ENCODE measurements around the gene MYH9.
"Not testable (repeated sequence)": the region's sequence is repeated elsewhere in the genome, so short reads cannot be mapped to it uniquely, and the experiment has no call there.

The MYH9 gene

DNA sequence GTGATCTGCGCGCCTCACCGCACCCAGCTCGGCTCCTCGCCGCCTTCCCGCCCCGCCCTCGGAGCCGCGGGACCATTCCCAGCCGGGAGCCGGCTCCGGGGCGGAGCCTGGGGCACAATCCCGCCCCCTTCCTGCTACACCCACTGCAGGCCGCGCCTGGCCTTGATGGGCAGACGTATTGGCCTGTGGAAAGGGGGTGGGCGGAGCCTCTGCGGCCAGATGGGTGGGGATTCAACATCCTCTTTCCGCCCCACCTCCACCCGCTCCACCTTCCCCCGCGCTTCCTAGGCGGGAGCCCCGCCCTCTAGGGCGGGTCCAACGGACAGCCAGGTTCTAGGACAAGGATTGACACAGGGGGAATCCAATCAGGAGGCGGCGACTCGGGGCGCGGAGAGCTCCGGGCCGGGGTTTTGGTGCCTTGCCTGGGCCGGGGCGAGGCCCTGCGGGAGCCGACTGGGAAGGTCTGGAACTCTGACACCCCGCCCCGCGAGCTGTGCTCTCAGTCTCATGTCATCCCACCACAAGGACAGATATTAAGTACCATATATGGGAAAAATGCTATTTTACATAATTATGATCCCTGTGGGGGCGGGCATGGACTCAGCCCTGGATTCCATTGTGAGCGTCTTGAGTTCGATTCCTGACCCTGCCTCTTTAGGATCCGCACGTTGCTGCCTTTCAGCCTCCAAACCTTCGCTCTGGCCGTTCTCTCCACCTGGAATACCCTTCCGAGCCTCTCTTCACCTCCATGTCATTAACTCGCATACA lies at the start of gene MYH9:
Gene MYH9, minus strand, starts transcription at position 9 of the 768 bp plus-strand sequence. CDS start 38,731 bp downstream, outside the sequence.
- DNase-seq (ENCODE audit: low spot score) = peak; percentile 100

DNA sequence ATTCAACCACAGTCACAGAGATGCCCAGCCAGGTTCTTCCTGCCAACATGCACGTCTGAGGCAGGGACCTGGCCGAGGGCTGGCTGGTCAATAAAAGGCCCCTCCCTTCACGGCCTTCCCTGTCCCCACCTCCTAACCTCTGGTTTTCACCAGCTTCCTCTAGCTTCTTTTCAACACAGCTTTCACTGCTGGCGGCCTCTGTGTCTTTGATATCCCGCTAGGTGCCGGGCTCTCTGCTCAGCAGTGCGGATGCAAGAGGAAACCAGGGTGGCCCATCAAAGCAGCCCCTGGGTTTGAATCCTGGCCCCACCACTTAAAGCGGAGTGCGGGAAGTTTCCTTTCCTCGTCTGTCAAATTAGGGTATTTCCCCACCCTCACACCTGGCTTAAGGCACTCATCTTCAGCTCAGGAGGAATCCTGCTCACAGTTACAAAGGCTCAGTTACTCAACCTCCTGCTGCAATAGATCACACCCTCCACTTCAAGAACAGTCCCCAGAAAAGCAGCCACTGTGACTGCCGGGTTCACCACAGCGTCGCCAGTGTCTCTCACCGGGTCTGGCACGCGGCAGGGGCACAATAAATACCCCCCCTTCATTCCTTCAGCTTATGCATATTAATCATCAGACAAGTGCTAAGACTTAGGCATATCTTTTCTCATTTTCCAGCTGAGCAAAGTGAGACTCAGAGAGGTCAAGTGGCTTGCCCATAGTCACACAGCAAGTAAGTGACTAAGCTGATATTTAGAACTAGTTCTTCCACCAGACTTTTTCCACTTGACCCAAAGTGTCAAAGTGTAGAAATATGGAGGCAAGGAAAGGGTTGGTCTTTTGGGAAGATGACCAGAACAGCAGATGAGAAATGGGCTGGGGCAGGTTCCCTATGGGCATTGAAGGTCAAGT lies 48.0 kb upstream of the MYH9 start:
- DNase-seq (ENCODE audit: low spot score) = no peak

DNA sequence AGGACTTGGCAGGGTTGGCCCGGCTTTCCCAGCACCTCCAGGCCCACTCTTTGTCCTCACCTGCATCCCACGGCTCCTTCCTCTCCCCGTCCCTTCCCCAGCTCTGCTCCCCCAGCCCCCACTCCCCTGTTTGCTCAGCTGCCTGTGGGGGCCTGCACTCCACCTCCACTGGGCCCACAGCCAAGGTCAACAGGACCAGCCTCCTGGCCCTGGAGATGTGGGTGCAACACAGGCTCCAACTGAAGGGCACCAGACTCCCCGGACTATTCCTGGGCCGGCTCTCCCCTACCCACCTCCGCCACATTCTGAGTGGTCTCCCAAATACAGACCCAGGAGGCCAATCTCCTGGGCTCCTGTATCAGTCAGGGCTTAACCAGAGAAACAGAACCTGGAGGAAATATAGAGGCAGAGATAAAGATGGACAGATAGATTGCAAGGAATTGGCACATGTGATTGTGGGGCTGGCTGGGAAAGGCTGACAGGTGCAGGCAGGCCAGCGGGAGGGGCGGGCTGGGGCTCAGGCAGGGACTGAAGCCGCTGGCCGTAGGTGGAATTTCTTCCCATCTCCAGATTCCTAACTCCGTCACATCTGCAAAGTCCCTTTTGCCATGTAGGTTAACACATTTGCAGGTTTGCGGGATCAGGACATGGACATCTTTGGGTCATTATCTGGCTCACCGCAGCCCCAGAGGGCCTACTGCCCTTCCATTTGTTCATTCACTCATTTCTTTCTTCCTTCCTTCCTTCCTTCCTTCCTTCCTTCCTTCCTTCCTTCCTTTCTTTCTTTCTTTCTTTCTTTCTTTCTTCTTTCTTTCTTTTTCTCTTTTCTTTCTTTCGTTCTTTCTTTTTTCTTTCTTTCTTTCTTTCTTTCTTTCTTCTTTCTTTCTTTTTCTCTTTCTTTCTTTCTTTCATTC lies 45.8 kb upstream of the MYH9 start:
- DNase-seq (ENCODE audit: low spot score) = no peak

DNA sequence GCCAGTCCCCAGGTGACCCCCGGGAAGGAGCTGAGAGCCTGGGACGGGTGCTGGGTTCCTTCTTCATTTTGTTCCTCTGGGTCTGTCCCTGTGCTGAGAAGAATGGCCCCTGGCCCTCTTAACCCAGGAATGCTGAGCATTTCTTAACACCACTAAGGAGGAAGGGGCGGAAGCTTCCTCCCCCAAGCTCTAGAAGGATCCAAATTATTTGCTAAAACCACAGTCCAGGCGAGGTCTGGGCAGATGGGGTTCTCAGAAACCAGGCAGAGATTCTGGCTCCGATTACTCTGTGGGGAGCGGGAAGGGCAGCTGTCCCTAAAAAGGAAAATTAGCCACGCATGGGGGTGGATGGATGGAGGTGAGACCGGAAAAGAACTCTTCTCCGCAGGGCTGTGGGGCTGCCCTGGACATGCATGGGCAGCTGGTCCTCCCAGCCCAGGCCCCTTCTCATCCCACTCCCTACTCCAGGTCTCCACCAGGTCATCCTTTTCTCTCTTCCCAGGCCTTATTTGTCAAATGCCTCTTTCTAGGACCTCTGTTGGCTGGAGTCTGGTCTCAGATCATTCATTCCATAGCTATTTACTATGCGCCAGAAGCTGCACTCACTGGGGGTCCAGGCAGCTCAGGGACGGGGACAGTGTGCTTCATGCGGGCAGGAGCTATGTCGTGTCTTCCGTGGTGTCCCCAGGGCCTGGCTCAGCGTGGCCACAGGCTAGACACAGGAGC lies 45.0 kb upstream of the MYH9 start:
- DNase-seq (ENCODE audit: low spot score) = no peak

DNA sequence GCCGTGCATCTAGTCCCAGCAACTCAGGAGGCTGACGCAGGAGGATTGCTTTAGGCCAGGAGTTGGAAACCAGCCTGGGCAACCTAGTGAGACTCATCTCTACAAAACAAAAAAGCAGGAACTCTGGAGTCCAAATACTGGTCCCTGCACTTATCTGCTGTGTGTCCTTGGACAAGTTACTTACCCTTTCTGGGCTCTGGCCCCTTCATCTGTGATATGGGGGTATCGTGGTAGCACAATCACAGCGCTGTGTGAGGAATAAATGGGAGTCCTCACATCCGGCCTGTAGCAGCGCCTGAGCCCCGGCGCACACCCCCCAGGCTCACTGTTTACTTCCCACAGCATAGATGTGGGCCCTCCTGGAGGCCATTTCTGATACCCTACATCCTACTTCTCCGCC lies 44.2 kb upstream of the MYH9 start:
- DNase-seq (ENCODE audit: low spot score) = no peak

DNA sequence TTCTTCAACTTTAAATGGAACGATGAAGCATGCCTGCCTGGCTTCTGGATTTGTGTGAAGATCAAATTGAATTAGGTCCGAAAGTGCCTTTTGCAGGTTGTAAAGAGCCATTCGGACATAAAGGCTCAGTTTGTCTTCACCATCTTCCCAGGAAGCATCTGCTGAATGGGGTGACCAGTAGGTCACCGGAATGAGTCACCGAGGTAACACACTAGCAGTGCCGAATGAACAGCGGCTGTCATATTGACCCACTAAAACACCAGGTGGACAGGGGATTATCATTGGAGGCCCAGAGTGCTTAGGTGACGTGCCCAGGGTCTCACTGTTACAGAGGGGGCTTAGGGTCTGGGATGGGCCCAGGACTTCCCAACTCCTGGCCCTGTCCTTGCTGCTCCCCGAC lies 43.1 kb upstream of the MYH9 start:
- DNase-seq (ENCODE audit: low spot score) = no peak

DNA sequence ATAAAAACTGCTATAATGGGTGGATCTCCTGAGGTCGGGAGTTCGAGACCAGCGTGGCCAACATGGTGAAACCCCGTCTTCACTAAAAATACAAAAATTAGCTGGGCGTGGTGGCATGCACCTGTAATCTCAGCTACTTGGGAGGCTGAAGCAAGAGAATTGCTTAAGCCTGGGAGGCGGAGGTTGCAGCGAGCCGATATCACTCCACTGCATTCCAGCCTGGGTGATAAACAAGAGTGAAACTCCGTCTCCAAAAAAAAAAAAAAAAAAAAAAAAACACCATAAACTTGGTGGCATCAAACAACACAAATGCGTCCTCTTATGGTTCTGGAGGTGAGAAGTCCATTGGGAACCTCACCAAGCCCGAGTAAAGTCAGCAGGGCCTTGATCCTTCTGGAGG lies 40.2 kb upstream of the MYH9 start:
- DNase-seq (ENCODE audit: low spot score) = not testable (repeated sequence)

DNA sequence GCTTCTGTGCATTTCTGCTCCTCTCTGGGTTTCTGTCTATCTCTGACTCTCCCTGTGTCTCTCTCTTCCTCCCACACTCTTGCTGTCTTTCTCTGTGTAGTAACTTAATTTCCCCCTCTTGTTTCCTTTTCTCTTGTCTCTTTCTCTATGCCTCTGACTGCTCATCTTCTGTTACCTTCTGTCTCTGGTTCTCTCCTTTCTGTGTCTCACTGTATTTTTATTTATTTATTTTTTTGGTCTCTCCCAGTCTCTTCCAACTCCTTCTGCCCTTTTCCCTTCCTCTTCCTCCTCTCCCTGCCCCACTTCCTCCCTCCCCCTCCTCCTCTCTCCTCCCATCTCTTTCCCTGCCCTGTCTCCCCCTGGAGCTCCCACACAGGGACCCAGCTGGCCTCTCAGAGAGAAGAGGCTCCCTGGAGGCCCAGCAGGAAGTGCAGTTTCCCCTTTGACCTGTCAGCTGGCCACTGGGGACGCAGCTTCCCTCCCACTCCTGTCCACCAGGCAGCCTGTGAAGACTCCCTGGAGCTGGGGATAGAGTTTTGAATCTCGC lies 38.3 kb upstream of the MYH9 start:
- no peak for DNase-seq (ENCODE audit: low spot score)

DNA sequence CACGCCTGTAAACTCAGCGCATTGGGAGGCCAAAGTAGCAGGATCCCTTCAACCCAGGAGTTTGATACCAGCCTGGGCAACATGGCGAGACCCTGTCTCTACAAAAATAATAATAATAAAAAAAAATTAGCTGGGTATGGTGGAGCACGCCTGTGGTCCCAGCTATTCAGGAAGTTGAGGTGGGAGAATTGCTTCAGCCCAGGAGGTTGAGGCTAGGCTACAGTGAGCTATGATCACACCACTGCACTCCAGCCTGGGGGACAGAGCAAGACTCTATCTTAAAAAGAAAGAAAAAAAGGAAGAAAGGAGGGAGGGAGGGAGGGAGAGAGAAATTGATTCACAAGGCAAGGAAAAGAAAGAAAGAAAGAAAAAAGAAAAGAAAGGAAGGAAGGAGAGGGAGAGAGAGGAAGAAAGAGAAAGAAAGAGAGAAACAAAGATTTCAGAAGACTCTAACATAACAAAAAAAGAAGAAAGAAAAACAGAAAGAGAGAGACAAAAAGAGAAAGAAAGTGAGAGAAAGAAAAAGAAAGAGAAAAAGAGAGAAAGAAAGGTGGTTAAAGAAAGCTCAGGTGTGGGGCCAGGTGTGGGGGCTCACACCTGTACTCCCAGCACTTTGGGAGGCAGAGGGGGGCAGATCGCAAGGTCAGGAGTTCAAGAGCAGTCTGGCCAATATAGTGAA lies 37.3 kb upstream of the MYH9 start:
- DNase-seq (ENCODE audit: low spot score) = no peak

DNA sequence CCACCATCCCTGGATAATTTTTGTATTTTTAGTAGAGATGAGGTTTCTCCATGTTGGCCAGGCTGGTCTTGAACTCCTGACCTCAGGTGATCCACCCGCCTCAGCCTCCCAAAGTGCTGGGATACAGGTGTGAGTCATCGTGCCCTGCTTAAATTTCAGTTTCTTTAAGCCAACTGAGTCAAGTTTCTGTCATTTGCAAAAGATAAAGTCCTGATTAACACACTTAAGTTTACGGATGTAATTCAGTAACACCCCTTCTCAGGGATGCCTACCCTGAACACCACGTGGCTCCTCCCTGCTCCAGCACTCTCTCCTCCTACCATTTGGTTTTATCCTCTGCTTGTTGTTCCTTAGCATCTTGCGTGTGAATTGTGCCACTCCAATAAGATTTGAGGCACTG lies 36.7 kb upstream of the MYH9 start:
- DNase-seq (ENCODE audit: low spot score) = not testable (repeated sequence)

DNA sequence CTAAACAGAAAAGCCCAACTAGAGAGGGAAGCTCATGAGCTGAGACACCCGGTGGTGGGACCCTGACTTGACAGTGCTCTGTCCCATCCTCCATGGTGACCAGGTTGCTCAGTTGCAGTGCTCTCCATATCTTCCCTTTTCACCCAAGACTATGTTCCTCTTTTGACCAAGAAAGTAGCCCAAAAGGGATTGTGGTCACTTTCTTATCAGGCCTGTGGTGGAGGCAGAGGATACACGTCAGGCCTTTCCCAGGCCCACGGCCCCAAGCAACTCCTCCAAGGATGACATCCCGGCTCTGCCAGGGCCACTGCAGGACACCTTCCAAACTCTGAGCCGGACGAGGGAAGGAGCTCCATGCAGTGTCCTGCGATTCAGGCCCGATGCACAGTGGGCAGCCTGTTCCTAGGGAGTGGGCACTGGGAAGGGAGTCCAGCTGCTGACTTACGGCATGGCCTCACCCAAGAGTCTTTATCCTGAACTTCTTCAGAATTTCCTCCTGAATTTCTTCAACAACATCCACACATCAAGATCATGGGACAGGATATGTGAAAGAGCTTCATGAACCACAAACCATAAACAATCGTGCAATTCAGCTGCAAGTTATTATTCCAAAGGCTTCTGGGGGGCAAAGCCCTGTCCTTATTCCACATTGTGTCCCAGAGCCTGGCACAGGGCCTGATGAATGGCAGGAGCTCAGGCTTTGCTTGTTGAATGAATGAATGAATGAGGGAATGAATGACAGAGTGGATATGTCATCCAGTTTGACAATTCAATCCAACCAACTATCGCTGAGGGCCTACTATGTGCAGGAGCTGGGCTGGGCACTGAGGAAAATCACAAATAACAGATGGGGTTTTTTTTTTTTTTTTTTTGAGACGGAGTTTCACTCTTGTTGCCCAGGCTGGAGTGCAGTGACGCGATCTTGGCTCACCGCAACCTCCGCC lies 36.0 kb upstream of the MYH9 start:
- no peak for DNase-seq (ENCODE audit: low spot score)

DNA sequence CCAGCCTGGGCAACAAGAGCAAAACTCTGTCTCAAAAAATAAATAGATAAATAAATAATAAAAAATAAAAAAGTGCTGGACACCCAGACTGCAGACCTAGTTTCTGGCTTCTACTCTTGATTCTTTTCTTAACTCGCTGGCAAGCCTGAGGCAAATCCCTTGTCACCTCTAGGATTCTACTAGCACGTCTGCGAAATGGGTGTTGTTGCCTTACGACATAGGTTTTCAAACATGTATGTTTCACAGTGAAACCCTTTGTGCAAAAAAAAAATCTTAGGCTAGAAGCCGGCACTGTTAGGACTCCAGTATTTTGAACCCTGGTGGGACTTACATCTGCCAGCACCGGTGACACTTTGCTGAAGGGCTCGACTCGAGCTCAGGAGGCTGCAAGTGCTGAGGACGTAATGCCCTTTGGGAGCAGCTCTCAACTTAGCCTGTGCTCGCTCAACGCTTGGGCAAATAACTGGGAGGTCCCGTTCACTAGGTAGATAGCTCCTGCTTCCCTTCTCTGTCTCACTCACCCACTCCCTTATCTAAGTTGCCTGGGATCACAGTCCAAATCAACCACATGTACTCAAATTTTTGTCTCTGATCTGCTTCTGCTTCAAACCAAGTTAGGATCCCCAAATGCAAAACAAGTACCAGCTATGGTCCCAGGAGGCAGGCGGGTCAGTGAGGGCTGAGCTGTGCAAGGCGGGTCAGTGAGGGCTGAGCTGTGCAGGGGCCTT lies 34.7 kb upstream of the MYH9 start:
- no peak for DNase-seq (ENCODE audit: low spot score)

DNA sequence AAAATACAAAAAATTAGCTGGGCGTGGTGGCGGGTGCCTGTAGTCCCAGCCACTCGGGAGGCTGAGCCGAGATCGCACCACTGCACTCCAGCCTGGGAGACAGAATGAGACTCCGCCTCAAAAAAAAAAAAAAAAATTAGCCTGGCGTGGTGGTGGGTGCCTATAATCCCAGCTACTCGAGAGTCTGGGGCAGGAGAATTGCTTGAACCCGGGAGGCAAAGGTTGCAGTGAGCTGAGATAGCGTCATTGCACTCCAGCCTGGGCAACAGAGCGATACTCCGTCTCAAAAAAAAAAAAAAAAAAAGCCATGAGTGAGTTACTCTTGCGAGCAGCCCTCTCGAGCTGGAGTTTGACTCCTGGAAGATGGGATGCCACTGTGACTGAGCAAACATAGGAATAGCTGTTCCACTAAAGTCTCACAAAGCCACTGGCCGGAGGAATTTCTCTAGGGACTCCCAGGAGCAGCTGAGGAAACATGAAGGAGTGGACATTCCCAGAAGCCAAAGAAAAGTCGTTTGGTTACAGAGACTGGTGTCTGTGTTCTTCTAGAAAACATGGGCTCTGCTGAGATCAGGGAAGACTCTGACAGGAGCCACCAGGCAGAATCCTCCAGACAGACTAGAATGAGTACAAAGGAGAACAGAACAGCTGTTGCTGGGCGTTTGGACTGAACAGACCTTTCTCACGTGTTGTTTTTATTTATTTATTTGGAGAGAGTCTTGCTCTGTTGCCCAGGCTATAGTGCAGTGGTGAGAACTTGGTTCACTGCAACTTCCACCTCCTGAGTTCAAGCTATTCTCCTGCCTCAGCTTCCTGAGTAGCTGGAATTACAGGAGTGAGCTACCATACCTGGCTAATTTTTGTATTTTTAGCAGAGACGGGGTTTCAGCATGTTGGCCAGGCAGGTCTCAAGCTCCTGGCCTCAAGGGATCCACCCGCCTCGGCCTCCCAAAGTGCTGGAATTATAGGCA lies 32.4 kb upstream of the MYH9 start:
- DNase-seq (ENCODE audit: low spot score) = no peak

DNA sequence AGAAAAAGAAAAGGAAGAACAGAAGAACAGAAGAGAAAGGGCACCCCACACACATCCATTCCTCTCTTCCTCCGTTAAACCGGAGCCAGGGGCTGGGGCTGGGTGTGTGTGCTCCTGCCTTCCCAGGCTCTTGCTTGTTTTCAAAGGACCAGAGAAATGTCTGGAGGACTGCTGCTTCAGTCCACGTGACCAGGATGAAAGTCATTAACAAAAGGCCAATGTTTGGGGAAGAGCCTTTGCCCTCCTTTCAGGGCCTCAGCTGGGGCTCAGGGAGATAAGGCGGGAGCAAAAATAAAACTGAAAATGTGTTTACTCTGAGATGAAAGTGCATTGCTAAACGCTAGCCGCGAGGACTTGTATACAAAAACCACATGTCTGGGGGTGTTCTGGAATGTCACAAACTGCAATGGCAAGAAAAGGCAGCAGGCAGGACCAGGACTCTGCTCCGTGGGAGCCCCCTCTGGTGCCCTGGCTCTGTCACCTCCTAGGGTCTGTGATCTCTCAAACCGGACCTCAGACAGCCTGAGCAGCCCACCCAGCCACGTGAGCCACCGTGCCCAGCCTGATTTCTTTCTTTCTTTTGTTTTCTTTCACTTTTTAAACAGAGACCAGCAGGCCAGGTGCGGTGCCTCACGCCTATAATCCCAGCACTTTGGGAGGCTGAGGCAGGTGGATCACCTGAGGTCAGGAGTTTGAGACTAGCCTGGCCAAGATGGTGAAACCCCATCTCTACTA lies 31.6 kb upstream of the MYH9 start:
- DNase-seq (ENCODE audit: low spot score) = peak; percentile 71

DNA sequence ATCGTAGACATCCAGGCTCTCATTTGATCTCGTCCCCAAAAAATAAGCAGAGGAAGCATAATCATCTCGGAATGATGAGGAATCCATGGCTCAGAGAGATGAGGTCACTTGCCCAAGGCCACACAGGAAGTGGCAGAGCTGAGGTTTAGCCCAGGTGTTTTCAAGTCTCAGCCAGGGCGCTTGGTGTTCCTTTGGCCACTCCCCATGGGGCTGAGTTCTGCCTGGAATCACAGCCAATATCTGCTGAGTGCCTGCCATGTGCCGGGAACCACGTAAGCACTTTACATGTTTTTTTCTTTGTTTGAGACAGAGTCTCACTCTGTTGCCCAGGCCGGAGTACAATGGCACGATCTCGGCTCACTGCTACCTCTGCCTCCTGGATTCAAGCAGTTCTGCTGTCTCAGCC lies 29.5 kb upstream of the MYH9 start:
- no peak for DNase-seq (ENCODE audit: low spot score)

DNA sequence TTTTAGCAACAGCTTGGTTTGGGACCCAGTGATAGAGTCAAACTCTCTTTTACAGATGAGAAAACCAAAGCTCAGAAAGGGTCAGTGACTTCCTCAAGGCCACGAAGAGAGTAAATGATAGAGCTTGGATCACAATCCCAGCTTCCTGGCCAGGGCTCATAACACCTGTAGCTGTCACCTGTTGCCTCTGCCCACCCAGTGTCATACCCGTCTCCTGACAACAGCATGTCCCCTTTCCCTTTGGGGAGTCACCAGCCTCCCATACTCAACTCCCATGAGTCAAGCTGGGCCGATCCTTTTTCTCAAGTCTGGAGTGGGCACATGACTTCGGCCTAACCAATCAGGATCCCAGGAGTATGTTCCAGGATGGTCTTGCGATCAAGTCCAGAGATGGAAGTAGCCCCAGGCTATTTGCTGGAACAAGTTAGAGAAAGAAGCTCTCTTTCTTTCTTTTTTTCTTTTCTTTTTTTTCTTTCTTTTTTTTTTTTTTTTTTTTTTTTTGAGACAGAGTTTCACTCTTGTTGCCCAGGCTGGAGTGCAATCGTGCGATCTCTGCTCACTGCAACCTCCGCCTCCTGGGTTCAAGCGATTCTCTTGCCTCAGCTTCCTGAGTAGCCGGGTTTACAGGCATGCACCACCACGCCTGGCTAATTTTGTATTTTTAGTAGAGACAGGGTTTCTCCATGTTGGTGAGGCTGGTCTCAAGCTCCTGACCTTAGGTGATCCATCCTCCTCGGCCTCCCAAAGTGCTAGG lies 27.8 kb upstream of the MYH9 start:
- DNase-seq (ENCODE audit: low spot score) = no peak
